ENCODE measurements around the gene FRK.
A peak's percentile ranks its signal among the peaks of the same experiment; 100 is the strongest.
"Not testable (repeated sequence)": the region's sequence is repeated elsewhere in the genome, so short reads cannot be mapped to it uniquely, and the experiment has no call there.

Gene FRK

GRCh38 chr6:115937502-115937901 is 123.2 kb downstream of the FRK start:
- DNase-seq, result not testable (repeated sequence)

GRCh38 chr6:115935361-115935760 is 125.3 kb downstream of the FRK start:
- no peak for DNase-seq

GRCh38 chr6:115934829-115935228 is 125.9 kb downstream of the FRK start:
- DNase-seq, result no peak

GRCh38 chr6:115934145-115934544 is 126.5 kb downstream of the FRK start:
- no peak for DNase-seq

GRCh38 chr6:115932481-115932880 is 128.2 kb downstream of the FRK start:
- peak in 1 of 2 experiments; percentile 27 for DNase-seq

GRCh38 chr6:115928000-115928399 is 132.7 kb downstream of the FRK start:
- not testable (repeated sequence) for DNase-seq

GRCh38 chr6:115922971-115923370 is 137.7 kb downstream of the FRK start:
- DNase-seq, result no peak

- no peak for DNase-seq
Measured at GRCh38 chr6:115914098-115914497, 146.6 kb downstream of the FRK start.

- DNase-seq, result peak in 1 of 2 experiments; percentile 18
Measured at GRCh38 chr6:115909923-115910546, 150.7 kb downstream of the FRK start.

- DNase-seq, result peak in 1 of 2 experiments; percentile 33
Measured at GRCh38 chr6:115908906-115909559, 151.7 kb downstream of the FRK start.

GRCh38 chr6:115905471-115905870 is 155.2 kb downstream of the FRK start:
- no peak for DNase-seq

GRCh38 chr6:115902436-115902835 is 158.3 kb downstream of the FRK start:
- DNase-seq, result no peak

GRCh38 chr6:115901896-115902295 is 158.8 kb downstream of the FRK start:
- peak in 1 of 2 experiments; percentile 61 for DNase-seq

- no peak for DNase-seq
Measured at GRCh38 chr6:115899730-115900282, 160.9 kb downstream of the FRK start.

- DNase-seq, result no peak
Measured at GRCh38 chr6:115898246-115898645, 162.4 kb downstream of the FRK start.

GRCh38 chr6:115896538-115897129 is 164.1 kb downstream of the FRK start:
- peak; percentile 43 to 76 for DNase-seq

GRCh38 chr6:115894426-115894992 is 166.2 kb downstream of the FRK start:
- DNase-seq, result no peak

GRCh38 chr6:115891750-115892149 is 168.9 kb downstream of the FRK start:
- no peak for DNase-seq

GRCh38 chr6:115891111-115891669 is 169.5 kb downstream of the FRK start:
- DNase-seq, result no peak

GRCh38 chr6:115890238-115890637 is 170.5 kb downstream of the FRK start:
- no peak for DNase-seq

GRCh38 chr6:115888687-115889470 is 171.8 kb downstream of the FRK start:
- not testable (repeated sequence) for DNase-seq

- DNase-seq, result no peak
Measured at GRCh38 chr6:115887891-115888290, 172.8 kb downstream of the FRK start.
